SK-N-SH (cell line): ENCODE results near the gene APBA2.

ENCODE experiments used
- CHD2 ChIP-seq: fragments of 150-350 bp; IDR thresholded peaks from 2 replicates; pipeline ENCODE4 v1.6.1; 2018; ENCODE audit warnings: low read length; ENCODE audit not compliant: partially characterized antibody
- ELF1 ChIP-seq: IDR thresholded peaks from 2 replicates; pipeline ENCODE4 v1.4.0; 2012
- EP300 ChIP-seq, 2 experiments: IDR thresholded peaks; 2 replicates each; pipeline versions ENCODE4 v1.4.0 to v1.6.1; 2012; ENCODE audit warnings: borderline replicate concordance in 1 of 2, low read depth in 1 of 2, low read length in 1 of 2
- FOXJ3 ChIP-seq: sonication (generic); formaldehyde crosslinking; IDR thresholded peaks from 2 replicates; pipeline ENCODE4 v1.5.1; 2020; ENCODE audit warnings: mild to moderate bottlenecking, missing genetic modification reagents
- FOXM1 ChIP-seq: IDR thresholded peaks from 2 replicates; pipeline ENCODE4 v1.4.0; 2012; ENCODE audit warnings: low read depth, mild to moderate bottlenecking
- GABPA ChIP-seq: IDR thresholded peaks from 2 replicates; pipeline ENCODE4 v1.4.0; 2012; ENCODE audit warnings: low read depth, mild to moderate bottlenecking
- JUND ChIP-seq: IDR thresholded peaks from 2 replicates; pipeline ENCODE4 v1.4.0; 2012
- MXI1 ChIP-seq: IDR thresholded peaks from 2 replicates; pipeline ENCODE4 v1.6.1; 2012; ENCODE audit warnings: mild to moderate bottlenecking, low read depth, low read length, improper control_type of control experiment
- POLR2AphosphoS5 ChIP-seq: IDR thresholded peaks from 2 replicates; pipeline ENCODE4 v1.6.1; 2012; ENCODE audit warnings: low read depth, low read length
- TF ChIP-seq, protein P1 (sequence below): IDR thresholded peaks from 2 replicates; pipeline ENCODE4; 2012
- TF ChIP-seq, protein P2 (sequence below): fragments of 200-600 bp; sonication (generic); IDR thresholded peaks from 2 replicates; pipeline ENCODE4 v1.6.1; 2017; ENCODE audit warnings: antibody characterized with exemption, mild to moderate bottlenecking, moderate library complexity
- TF ChIP-seq, protein P3 (sequence below): IDR thresholded peaks from 2 replicates; pipeline ENCODE4 v1.4.0; 2012; ENCODE audit warnings: low read depth, borderline replicate concordance
- TF ChIP-seq, protein P4 (sequence below): fragments of 150-350 bp; IDR thresholded peaks from 2 replicates; pipeline ENCODE4 v1.6.1; 2017; ENCODE audit warnings: antibody characterized with exemption, low read length, low read depth, borderline replicate concordance

DNA sequence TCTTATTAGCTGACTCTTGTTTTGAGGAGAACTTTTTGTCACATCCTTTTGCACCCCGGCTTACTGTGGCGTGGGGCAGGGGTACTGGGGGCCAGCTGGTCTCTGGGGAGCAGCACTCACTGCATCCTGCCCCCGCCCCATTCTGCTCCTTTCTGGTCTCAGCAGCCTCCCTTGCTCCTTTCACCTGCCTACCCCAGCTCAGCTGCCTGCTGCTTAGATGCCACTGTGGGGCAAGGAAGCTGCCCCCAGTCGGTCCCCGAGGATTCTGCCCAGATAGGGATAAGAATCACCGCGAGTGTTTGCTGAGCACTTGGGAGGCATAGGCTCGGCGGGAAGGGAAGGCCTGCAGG lies 32.0 kb downstream of the APBA2 start:
- TF ChIP-seq, protein P1, sequence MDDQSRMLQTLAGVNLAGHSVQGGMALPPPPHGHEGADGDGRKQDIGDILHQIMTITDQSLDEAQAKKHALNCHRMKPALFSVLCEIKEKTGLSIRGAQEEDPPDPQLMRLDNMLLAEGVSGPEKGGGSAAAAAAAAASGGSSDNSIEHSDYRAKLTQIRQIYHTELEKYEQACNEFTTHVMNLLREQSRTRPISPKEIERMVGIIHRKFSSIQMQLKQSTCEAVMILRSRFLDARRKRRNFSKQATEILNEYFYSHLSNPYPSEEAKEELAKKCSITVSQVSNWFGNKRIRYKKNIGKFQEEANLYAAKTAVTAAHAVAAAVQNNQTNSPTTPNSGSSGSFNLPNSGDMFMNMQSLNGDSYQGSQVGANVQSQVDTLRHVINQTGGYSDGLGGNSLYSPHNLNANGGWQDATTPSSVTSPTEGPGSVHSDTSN: no peak
- TF ChIP-seq, protein P2, sequence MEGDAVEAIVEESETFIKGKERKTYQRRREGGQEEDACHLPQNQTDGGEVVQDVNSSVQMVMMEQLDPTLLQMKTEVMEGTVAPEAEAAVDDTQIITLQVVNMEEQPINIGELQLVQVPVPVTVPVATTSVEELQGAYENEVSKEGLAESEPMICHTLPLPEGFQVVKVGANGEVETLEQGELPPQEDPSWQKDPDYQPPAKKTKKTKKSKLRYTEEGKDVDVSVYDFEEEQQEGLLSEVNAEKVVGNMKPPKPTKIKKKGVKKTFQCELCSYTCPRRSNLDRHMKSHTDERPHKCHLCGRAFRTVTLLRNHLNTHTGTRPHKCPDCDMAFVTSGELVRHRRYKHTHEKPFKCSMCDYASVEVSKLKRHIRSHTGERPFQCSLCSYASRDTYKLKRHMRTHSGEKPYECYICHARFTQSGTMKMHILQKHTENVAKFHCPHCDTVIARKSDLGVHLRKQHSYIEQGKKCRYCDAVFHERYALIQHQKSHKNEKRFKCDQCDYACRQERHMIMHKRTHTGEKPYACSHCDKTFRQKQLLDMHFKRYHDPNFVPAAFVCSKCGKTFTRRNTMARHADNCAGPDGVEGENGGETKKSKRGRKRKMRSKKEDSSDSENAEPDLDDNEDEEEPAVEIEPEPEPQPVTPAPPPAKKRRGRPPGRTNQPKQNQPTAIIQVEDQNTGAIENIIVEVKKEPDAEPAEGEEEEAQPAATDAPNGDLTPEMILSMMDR: no peak
- TF ChIP-seq GABPA (no peak), EP300 (IDR thresholded peaks at IDR 0.05; ENCODE audit: borderline replicate concordance in 1 of 2, low read depth in 1 of 2, low read length in 1 of 2) (no peak), JUND (no peak), CHD2 (no peak), POLR2AphosphoS5 (no peak), MXI1 (no peak), FOXJ3 (no peak), FOXM1 (no peak), ELF1 (no peak)
- TF ChIP-seq, protein P3, sequence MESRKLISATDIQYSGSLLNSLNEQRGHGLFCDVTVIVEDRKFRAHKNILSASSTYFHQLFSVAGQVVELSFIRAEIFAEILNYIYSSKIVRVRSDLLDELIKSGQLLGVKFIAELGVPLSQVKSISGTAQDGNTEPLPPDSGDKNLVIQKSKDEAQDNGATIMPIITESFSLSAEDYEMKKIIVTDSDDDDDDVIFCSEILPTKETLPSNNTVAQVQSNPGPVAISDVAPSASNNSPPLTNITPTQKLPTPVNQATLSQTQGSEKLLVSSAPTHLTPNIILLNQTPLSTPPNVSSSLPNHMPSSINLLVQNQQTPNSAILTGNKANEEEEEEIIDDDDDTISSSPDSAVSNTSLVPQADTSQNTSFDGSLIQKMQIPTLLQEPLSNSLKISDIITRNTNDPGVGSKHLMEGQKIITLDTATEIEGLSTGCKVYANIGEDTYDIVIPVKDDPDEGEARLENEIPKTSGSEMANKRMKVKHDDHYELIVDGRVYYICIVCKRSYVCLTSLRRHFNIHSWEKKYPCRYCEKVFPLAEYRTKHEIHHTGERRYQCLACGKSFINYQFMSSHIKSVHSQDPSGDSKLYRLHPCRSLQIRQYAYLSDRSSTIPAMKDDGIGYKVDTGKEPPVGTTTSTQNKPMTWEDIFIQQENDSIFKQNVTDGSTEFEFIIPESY: no peak
- TF ChIP-seq, protein P4, sequence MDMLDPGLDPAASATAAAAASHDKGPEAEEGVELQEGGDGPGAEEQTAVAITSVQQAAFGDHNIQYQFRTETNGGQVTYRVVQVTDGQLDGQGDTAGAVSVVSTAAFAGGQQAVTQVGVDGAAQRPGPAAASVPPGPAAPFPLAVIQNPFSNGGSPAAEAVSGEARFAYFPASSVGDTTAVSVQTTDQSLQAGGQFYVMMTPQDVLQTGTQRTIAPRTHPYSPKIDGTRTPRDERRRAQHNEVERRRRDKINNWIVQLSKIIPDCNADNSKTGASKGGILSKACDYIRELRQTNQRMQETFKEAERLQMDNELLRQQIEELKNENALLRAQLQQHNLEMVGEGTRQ: no peak
